Posterior cingulate gyrus (tissue), 11 donors: Measurements from ENCODE around the gene MPC1.

ENCODE experiments used
- DNase-seq, 10 donors: peaks; one replicate each; pipeline versions ENCODE4 v3.0.0 to v3.0.0-alpha.2; 2020 to 2021; ENCODE audit warnings: mixed read lengths in 3 of 10
- intact Hi-C: fragments of 100-400 bp; cut with DNase I; formaldehyde crosslinking; loops from one replicate; pipeline ENCODE4 v1.15.1; 2023

The MPC1 gene

GRCh38 chr6:166330612-166331011, 52.1 kb downstream of the MPC1 start:
- intact Hi-C loops: loop anchor here (2.0 kb wide), 2 partner anchors 52 to 54 kb away; partner anchors contain the start of gene MPC1
- peak; percentile 50 to 97 (median 82) for DNase-seq

- intact Hi-C loops: no loop called here
These were observed 57.2 kb downstream of the MPC1 start for GRCh38 chr6:166325383-166326042.

GRCh38 chr6:166323395-166323794, 59.3 kb downstream of the MPC1 start:
- DNase-seq: no peak
- intact Hi-C loops: no loop called here

More at GRCh38 chr6:166325383-166326042, 57.2 kb downstream of the MPC1 start:
- DNase-seq: no peak

DNA sequence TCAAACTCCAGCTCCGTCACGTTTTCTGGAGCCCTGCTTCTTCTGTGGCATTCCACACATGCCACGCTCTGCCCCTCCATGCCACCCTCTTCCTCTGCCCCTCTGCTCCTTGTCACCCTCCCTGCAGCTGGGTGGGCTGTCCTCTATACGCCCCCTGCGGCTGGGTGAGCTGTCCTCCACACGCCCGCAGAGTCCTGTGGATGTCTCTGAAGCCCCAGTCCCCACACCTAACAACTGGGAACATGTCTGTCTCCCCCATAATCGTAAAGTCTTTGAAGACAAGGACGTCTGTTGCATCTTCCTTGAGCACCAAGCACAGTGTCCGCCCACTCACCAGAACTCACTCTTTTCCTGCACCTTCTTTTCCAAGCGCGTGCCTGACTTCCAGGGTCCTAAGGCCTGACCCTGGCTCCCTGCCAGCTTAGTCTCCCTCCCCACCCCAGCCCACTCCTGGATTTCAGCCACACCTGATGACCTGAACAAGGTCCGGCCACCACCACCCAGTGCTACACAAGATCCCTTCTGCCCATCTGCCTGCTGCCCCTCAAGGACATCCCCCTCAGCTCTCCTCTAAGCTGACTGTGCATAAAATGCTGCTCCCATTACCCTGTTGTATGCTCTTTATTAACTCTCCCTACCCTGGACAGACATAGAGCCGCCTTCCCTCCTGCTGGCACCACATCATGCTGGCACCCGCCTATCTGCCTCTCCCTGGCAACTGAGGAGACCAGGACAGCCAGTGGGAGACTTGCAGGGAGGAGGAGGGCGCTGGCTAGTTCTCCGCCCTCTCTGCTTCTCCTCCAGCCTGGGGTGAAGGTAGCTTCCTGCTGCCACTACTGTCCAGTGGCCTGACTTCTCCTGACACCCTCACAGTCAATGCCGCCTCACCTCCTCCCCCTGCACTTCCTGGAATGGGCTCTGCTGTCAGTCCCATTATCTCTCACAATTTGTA, 63.8 kb downstream of the MPC1 start:
- intact Hi-C loops: no loop called here
- DNase-seq: no peak

DNA sequence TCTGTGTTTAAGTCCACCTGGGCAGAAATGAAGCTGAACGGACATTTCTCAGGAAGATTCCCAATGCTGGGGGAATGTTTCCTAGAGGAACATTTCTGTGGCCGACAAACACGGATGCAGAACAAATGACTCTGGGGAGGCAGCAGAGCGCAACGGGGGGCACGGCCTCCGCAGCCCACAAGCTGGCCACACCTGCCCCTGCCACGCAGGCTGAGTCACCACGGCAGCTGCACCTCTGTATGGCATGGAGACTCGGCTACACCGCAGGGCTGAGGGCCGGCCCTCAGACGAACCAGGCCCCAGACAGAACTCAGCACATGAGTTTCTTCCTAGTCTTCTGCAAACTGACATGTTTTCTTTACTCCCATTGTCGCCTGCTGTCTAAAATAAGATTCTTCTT, 64.5 kb downstream of the MPC1 start:
- intact Hi-C loops: no loop called here
- DNase-seq: no peak

DNA sequence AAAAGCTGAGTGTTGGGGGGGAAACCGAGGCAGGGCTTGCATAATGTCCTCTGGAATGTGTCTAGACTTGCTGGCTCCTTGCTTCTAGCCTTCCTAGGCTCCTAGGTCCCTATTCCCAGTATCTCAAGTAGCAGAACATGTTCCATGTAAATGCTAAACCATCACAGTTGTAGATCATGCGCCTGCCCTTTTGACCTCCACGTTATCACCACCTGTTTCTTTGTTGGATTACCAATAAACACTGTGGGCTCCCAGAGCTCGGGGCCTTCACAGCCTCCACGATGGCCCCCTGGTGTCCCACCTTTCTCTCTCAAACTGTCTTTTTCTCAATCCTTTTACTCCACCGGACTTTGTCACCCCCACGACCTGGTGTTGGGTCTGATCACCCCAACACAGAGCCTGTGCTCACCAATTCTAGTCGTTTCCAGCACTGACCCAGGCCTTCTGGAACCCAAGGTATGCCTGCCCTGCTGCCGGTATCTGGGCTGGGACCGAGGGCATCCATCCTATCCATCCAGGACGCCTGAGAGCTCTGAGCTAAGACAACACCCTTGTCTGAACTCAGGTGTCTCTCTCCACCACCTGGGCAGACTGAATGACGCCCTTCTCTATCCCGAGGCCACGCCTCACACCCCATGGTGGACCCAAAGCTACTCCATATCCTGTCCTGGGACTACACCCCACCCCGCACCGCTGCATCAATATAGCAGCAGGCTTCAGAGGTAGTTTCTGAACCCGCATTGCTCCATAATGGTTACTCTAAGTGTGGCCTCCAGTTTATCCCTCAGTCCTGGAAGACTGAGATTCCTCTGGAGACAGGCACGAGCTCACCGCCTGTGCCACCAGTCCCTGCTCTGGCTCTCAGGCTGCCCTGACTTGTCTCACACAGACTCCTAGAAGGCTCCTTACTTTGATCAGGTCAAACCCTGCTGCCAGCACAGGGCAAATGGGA, 65.2 kb downstream of the MPC1 start:
- intact Hi-C loops: no loop called here
- DNase-seq: no peak

GRCh38 chr6:166315436-166315835, 67.3 kb downstream of the MPC1 start:
- DNase-seq: no peak
- intact Hi-C loops: no loop called here
